ENCODE results near the gene CEACAM19. TPM values are rescaled to one million over a fixed set of nuclear protein-coding genes. Genes with fewer than 3 reads are reported as not detected.
A peak's percentile ranks its signal among the peaks of the same experiment; 100 is the strongest.

Gene CEACAM19
- total and polyA plus RNA-seq, 2 of the 13 experiments (the other 11 are each of a cell fraction or from before 2014, with no cell fraction given) = 1.3 to 4.0 TPM

- TF ChIP-seq ZNF788 (CRISPR knock-in tag; IDR thresholded peaks at IDR 0.05; ENCODE audit: borderline replicate concordance) (peak; percentile 89; the same call in 1 of the 2 replicates), ATF2 (CRISPR knock-in tag; IDR thresholded peaks at IDR 0.05) (0 out of 2 replicates have a peak, but pooled peaks have one; percentile 41), BATF2 (CRISPR knock-in tag; IDR thresholded peaks at IDR 0.05) (no peak), ZBTB44 (CRISPR knock-in tag; IDR thresholded peaks at IDR 0.05) (no peak), FOXO4 (CRISPR knock-in tag; conservative IDR thresholded peaks at IDR 0.05) (no peak), FOXA1 (IDR thresholded peaks at IDR 0.05) (no peak), FOXA1 (CRISPR knock-in tag; IDR thresholded peaks at IDR 0.05) (peak; percentile 76), ZC3H13 (CRISPR knock-in tag; IDR thresholded peaks at IDR 0.05) (peak; percentile 45; the same call in 1 of the 2 replicates), ZBTB26 (CRISPR knock-in tag; IDR thresholded peaks at IDR 0.05; ENCODE audit: borderline replicate concordance) (no peak; the same call in 1 of the 2 replicates), TRIM24 (CRISPR knock-in tag; IDR thresholded peaks at IDR 0.05) (no peak), ZNF775 (CRISPR knock-in tag; IDR thresholded peaks at IDR 0.05; ENCODE audit: borderline replicate concordance) (0 out of 2 replicates have a peak, but pooled peaks have one; percentile 71), FOXA3 (CRISPR knock-in tag; IDR thresholded peaks at IDR 0.05) (peak; percentile 86), MYPOP (CRISPR knock-in tag; IDR thresholded peaks at IDR 0.05) (no peak), NCOA2 (CRISPR knock-in tag; IDR thresholded peaks at IDR 0.05) (peak; percentile 84), ZNF232 (CRISPR knock-in tag; IDR thresholded peaks at IDR 0.05; ENCODE audit: borderline replicate concordance) (peak; percentile 40; the same call in 1 of the 2 replicates), KDM5B (CRISPR knock-in tag; IDR thresholded peaks at IDR 0.05; ENCODE audit: borderline replicate concordance) (peak; percentile 48; the same call in 1 of the 2 replicates)
Observed at GRCh38 chr19:44718441-44719261, 47.4 kb downstream of the CEACAM19 start (continued).
